Activated CD8-positive, alpha-beta memory T cell treated with anti-CD3 and anti-CD28 coated beads, Interleukin-2, amount 50 U/mL, for 4 hours (primary cell): ENCODE data around the gene ADAMTS3.

Experiments used
- DNase-seq: peaks from one replicate; pipeline ENCODE4 v3.0.0-alpha.2; 2020

The ADAMTS3 gene

DNA sequence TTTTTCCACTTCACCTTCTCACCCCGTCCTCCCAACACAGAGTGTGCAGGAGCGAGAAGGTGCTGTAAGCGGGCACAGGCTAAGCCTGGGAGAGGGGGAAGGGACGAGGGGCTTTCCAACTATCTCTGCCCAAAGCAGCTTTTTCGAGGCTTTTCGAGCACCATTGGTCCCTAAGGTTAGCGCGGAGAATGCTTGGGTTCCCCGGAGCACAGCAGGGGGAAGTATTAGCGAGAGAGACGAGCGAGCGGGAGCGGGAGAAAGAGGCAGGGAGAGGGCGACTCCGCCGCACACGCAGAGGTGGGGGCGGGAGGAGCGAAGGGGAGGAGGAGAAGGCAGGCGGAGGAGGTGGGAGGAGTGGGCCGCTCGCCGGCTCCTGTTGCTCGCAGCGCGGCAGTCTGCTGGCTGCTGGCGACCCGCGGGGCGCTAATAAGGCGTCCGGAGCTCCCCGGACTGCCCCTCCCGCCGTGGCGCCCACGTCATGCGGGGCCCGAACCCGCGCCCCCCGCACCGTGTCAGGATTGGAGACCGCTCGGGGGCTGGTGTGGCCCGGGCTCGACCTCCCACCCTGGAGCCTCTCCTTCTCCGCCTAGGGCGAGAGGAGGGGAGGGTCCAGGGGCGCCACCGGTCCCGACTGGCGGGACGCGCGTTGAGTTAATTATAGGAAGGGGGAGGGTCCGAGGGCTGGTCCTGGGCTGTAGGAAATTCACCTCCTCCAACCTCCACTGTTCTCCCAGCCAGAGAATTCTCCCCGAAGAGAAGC is at the start of gene ADAMTS3:
Gene ADAMTS3 (minus strand): TSS at position 263 of the 760 bp plus-strand sequence. CDS start 459 bp downstream, outside the sequence.
- DNase-seq = no peak

- no peak for DNase-seq
These were observed 44.9 kb upstream of the ADAMTS3 start for GRCh38 chr4:72613959-72614358.

GRCh38 chr4:72606751-72607150 is 37.7 kb upstream of the ADAMTS3 start:
- DNase-seq = no peak

GRCh38 chr4:72604324-72604723 is 35.3 kb upstream of the ADAMTS3 start:
- DNase-seq = no peak

- DNase-seq = no peak
These were observed 33.7 kb upstream of the ADAMTS3 start for GRCh38 chr4:72602396-72603376.

DNA sequence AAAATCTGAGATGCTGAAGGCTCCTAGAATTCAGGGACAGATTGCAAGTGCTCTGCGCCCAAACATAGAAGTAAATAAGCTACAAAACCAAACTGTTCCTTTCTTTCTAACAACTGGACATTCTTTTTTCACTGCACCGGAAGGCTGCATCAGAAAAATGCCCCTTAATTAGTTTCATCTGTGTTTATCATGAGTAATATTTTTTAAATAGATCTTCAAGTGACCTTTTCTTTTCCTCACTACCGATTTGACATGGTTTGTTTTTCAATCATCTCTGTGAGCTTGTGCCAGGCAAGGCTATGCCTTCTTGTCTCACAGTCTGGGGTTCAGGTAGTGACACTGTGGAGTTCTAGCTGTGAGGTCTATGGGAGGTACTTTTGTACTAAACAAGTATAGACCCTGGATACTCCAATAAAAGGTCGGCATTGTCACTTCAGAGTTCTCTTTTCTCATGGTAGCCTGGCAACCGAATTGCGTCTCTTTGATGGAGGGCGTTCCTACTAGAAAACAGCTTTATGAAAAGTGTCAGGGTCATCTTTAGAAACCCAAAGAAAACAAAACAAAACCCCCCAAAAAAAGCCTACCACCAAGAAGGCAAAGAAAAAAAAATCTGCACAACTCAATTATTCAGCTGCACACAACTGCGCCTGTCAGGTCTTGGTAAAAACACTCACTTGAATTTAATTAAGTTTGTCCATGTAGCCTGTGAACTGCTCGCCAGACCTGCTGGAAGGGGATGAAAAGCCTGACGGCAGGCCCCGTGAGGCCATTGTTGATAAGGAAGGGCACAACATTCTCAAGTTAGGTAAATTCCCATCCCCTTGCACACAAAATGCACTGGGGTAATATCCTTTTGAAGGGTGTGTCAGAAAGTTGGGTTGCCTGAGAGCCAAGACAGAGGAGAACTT is 22.8 kb upstream of the ADAMTS3 start:
- no peak for DNase-seq

DNA sequence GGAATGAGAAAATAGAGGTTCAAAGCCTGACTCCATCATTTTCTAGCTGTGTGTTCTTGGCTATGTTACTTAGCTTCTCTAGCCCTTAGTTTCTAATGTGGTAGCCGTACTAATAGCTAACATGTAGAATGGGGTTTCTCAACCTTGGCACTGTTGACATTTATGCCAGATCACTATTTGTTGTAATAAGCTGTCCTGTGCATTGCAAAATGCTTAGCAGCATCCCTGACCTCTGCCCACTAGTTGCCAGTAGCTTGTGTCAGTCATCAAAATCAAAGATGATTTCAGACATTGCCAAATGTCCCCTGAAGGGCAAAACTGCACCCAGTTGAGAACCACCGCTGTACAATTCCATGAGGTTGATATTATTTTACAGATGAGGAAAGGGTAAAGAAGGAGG is 18.3 kb upstream of the ADAMTS3 start:
- no peak for DNase-seq

- DNase-seq = no peak
These were observed 13.8 kb upstream of the ADAMTS3 start for GRCh38 chr4:72582853-72583252.

DNA sequence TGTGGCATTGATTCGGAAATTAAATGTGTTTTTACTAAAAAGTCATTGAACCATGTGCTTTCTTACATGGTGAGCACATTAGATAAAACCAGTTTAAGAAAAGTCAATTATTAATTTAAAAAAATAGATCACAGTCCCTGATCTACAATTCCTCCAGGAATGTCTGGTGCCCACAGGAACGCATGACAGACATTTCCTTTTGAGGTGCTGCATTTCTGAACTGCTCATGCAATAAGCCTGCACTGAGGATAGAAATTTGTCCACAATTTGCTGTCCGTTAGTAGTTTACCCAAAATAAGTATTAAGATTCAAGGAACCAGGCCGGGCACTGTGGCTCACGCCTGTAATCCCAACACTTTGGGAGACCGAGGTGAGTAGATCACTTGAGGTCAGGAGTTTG is 8.2 kb upstream of the ADAMTS3 start:
- no peak for DNase-seq

DNA sequence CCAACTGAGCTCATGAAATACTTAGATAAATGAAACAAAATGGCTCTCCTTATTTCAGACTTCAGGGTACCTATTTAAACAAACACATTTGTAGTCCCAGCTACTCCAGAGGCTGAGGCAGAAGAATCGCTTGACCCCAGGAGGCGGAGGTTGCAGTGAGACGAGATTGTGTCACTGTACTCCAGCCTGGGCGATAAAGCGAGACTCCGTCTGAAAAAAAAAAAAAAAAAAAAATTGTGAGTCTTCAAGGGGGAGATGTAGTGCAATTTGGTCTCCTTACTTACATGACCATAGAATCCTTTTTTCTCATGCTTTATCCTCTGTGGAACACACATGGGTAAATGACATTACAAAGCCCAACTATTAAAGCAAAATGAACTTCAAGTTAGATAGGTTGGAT is 2.3 kb upstream of the ADAMTS3 start:
- no peak for DNase-seq

GRCh38 chr4:72569719-72570235 is 756 bp upstream of the ADAMTS3 start:
- no peak for DNase-seq

DNA sequence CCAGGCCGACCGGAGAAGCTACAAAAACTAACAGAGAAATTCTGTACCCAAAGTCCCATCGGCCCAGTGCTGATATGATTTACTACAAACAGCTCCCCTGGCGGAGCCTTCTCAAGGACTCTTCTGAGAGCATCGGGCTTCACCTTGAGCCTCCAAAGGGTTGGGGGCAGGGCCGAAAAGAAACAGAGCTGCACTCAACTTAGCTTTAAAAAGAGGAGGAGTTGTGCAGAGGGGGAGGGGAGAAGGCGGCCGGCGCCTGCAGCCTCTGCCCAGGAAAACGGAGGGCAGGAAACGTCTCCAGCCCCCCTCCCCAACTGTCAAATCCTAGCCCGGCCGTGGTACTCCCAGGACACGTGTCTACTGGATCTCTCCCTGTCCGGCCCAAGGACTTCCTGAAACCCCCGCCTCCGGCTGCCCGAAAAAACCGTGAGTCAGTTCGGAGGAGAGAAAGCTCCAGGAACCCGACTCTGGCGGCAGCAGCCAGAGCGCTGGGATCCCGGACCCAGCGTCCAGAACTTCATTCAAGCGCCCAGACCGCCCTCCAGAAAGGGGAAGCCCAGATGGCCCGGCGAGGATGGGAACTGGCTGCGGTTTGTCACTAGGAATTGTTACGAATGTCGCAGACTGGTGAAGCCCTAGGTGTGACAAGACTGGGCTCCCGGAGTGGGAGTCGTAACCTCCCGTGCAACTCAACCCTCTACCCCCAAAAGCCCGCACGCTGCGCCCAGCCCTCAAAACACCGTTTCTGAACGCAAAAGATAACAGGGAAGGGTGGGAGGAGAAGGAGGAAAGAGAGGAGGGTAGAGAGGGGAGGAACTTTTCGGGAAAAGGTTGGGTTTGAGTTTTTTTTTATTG is 973 bp downstream of the ADAMTS3 start:
- DNase-seq = no peak

GRCh38 chr4:72567036-72567435 is 2.0 kb downstream of the ADAMTS3 start:
- DNase-seq = no peak

DNA sequence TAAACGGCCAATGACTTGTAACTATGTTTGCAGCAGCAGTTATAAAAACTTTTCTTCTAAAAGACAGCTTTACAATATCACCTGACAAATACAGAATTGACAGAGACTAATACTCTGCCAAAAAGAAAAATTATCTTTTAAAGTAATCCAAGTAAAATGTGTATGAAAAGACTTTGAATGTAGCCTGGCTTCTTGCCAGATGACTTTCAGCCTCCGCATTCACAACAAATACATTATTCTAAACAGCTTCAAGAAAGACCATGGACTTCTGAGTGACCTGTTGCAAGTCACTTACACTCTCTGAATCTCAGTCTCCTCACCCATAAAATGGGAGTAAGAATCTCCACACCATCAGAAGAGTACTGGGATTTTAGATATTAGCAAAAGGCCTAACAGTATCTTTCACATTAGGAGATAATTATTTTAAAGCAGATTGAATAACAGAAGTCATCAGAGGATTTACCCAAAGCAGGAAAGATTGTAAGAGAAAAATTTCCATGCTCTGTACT is 2.5 kb downstream of the ADAMTS3 start:
- no peak for DNase-seq

- no peak for DNase-seq
These were observed 4.2 kb downstream of the ADAMTS3 start for GRCh38 chr4:72564789-72565188.

DNA sequence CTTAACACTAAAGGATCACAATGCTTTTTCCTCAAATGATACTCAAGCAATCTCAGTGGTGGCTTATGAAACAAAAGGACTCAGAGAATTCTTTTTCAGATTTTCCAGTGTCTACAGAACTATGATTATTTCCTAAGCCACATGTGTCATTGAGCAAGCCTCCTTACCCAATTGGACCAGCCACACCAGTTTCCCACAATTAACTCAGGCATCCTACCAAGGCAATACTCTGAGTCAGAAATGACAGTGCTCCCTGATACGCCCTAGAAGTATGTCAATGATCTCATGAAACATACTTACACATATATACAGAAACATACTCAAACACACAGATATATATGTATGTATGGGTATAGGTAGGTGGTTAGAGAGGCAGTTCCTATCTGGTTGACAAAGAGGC is 4.8 kb downstream of the ADAMTS3 start:
- DNase-seq = no peak

- no peak for DNase-seq
These were observed 10.4 kb downstream of the ADAMTS3 start for GRCh38 chr4:72558655-72559054.

DNA sequence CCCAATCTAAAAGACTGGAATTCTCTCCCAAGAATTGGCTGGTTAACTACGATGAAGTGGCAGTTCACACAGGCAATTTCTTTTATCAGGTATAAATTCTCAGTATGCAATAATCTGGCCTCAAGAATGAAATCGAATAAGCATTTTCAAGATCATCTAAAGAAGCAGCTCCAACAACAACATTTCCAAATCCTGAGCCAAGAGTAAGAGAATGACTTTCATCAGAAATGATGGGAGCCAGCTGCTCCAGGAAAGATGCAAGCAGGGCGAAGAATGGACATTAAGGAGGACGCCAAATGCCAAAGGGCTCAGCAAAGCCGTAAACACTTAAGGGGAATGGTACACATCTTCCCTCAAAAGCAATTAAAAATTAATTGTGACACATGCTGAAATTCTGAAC is 12.0 kb downstream of the ADAMTS3 start:
- no peak for DNase-seq

DNA sequence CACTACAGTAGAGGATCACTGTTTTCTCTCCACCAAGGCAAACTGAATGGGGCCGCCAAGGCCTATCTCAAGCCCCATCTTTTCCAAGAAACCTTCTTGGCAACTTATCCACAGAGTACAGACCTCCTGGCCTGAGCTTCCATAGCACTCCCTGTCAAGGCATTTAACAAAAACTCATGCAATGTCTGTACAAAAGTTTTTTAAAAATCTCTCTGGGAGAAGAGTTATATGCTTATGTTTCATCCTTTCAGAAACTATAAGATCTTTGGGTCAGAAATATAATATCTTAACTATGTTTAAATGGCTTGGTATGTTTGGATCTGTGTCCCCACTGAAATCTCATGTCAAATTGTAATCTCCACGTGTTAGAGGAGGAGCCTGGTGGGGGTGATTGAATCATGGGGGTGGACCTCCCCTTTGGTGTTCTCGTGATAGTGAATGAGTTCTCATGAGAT is 13.6 kb downstream of the ADAMTS3 start:
- no peak for DNase-seq

- no peak for DNase-seq
These were observed 15.3 kb downstream of the ADAMTS3 start for GRCh38 chr4:72553540-72554337.
